ENCODE measurements around the gene PUS10. TPM values are rescaled to one million over a fixed set of nuclear protein-coding genes. Genes with fewer than 3 reads are reported as not detected.

Gene PUS10
- total and polyA plus RNA-seq, 2 of the 13 experiments (the other 11 are each of a cell fraction or from before 2014, with no cell fraction given): 41.4 to 44.3 TPM

- TF ChIP-seq HNF1A (IDR thresholded peaks at IDR 0.05; ENCODE audit: low read depth): no peak
- TF ChIP-seq HNF1A (CRISPR knock-in tag; IDR thresholded peaks at IDR 0.05; ENCODE audit: borderline replicate concordance): peak; percentile 60; the same call in 1 of the 2 replicates
- no peak for TF ChIP-seq ZNF720 (CRISPR knock-in tag; IDR thresholded peaks at IDR 0.05)
- TF ChIP-seq ZNF574 (CRISPR knock-in tag; IDR thresholded peaks at IDR 0.05): peak; percentile 83
- TF ChIP-seq ZIK1 (CRISPR knock-in tag; IDR thresholded peaks at IDR 0.05; ENCODE audit: borderline replicate concordance, low read depth): no peak; the same call in 1 of the 2 replicates
- no peak for TF ChIP-seq ZSCAN5A (CRISPR knock-in tag; IDR thresholded peaks at IDR 0.05; ENCODE audit: borderline replicate concordance)
- no peak for TF ChIP-seq TEAD2 (CRISPR knock-in tag; IDR thresholded peaks at IDR 0.05)
- TF ChIP-seq RELA (CRISPR knock-in tag; IDR thresholded peaks at IDR 0.05): no peak
- peak; percentile 62; the same call in 1 of the 2 replicates for TF ChIP-seq ZNF367 (CRISPR knock-in tag; IDR thresholded peaks at IDR 0.05; ENCODE audit: borderline replicate concordance)
- TF ChIP-seq ZNF558 (CRISPR knock-in tag; IDR thresholded peaks at IDR 0.05; ENCODE audit: borderline replicate concordance): peak; percentile 44; the same call in 1 of the 2 replicates
- TF ChIP-seq ZNF34 (CRISPR knock-in tag; IDR thresholded peaks at IDR 0.05; ENCODE audit: borderline replicate concordance): peak; percentile 65
- peak; percentile 67 for TF ChIP-seq HNRNPK (IDR thresholded peaks at IDR 0.05; ENCODE audit: low read depth, low read length, poor library complexity, severe bottlenecking)
- TF ChIP-seq HCFC1 (IDR thresholded peaks at IDR 0.05; ENCODE audit: low read depth, low read length): no peak
- peak; percentile 57; the same call in 1 of the 2 replicates for TF ChIP-seq ZNF740 (CRISPR knock-in tag; IDR thresholded peaks at IDR 0.05)
- no peak for TF ChIP-seq RFX1 (IDR thresholded peaks at IDR 0.05)
- no peak for TF ChIP-seq ZBTB21 (CRISPR knock-in tag; IDR thresholded peaks at IDR 0.05)
- 0 out of 2 replicates have a peak, but pooled peaks have one; percentile 49 for TF ChIP-seq FUBP1 (CRISPR knock-in tag; IDR thresholded peaks at IDR 0.05; ENCODE audit: borderline replicate concordance)
These were observed 48.0 kb upstream of the PUS10 start, which contains the start of gene SANBR (continued) for GRCh38 chr2:61065714-61066709.

Data from HepG2 (cell line).